ENCODE results near the gene SCGB1D1. TPM values are rescaled to one million over a fixed set of nuclear protein-coding genes. Genes with fewer than 3 reads are reported as not detected.

SCGB1D1 gene
- total RNA-seq, result not detected
- long read RNA-seq, result 0 reads

GRCh38 chr11:62190011-62190410, at the start of gene SCGB1D1:
Gene SCGB1D1 (plus strand): TSS chr11:62190216. CDS start chr11:62190285, 69 bp downstream.
- Histone ChIP-seq H3K4me3 (no peak within 1 kb of the TSS), H3K36me3 (no peaks in the 10 kb centered on the region), H3K27ac (no peak within 1 kb of the TSS), H3K27me3 (no peaks in the 10 kb centered on the region), H3K4me1 (no peaks in the 10 kb centered on the region), H3K9me3 (no peaks in the 10 kb centered on the region)
- DNase-seq, result no peak
- intact Hi-C loops (cut with DNase I), result no loop called here
- WGBS (ENCODE audit: insufficient coverage, low coverage, low lambda C conversion rate, missing lambda C conversion rate), result 52% methylated on average over 2 of the region's 9 CpGs
- TF ChIP-seq CTCF (IDR thresholded peaks at IDR 0.05) (no peak), POLR2A (IDR thresholded peaks at IDR 0.05) (no peak)
- ATAC-seq, result no peak

- Histone ChIP-seq H3K27ac (no peak overlapping the region), H3K4me3 (no peak overlapping the region), H3K36me3 (peaks cover 0 to 7% (median under 1%) of the 10 kb centered on the region in 4 donors), H3K27me3 (no peaks in the 10 kb centered on the region), H3K9me3 (no peaks in the 10 kb centered on the region), H3K4me1 (no peaks in the 10 kb centered on the region)
- 97% methylated on average over 6 of the region's 24 CpGs for WGBS (ENCODE audit: insufficient coverage, low coverage, low lambda C conversion rate, missing lambda C conversion rate)
- ATAC-seq, result no peak
- intact Hi-C loops (cut with DNase I), result no loop called here
- TF ChIP-seq CTCF (IDR thresholded peaks at IDR 0.05) (no peak), POLR2A (IDR thresholded peaks at IDR 0.05) (no peak)
- DNase-seq, result no peak
Measured at GRCh38 chr11:62140304-62141110, 49.5 kb upstream of the SCGB1D1 start.

- 88% methylated on average over 6 of the region's 22 CpGs for WGBS (ENCODE audit: insufficient coverage, low coverage, low lambda C conversion rate, missing lambda C conversion rate)
- no peaks in the 10 kb centered on the region for H3K4me1 ChIP-seq
- ATAC-seq (no peak), DNase-seq (no peak)
- no peak overlapping the region for H3K4me3 ChIP-seq
- no peaks in the 10 kb centered on the region for H3K27me3 ChIP-seq
- peaks cover 0 to 7% (median under 1%) of the 10 kb centered on the region in 4 donors for H3K36me3 ChIP-seq
- H3K9me3 ChIP-seq, result no peaks in the 10 kb centered on the region
- intact Hi-C loops (cut with DNase I), result no loop called here
- TF ChIP-seq POLR2A (IDR thresholded peaks at IDR 0.05) (no peak), CTCF (IDR thresholded peaks at IDR 0.05) (no peak)
- H3K27ac ChIP-seq, result no peak overlapping the region
Measured at GRCh38 chr11:62141111-62142042, 48.6 kb upstream of the SCGB1D1 start.

- TF ChIP-seq CTCF (IDR thresholded peaks at IDR 0.05), result no peak
- no peak for TF ChIP-seq POLR2A (IDR thresholded peaks at IDR 0.05)
- Histone ChIP-seq H3K27me3 (no peaks in the 10 kb centered on the region), H3K4me1 (no peaks in the 10 kb centered on the region), H3K9me3 (no peaks in the 10 kb centered on the region), H3K36me3 (peaks cover 0 to 7% (median under 1%) of the 10 kb centered on the region in 4 donors), H3K27ac (no peak overlapping the region), H3K4me3 (no peak overlapping the region)
- intact Hi-C loops (cut with DNase I), result no loop called here
- WGBS (ENCODE audit: insufficient coverage, low coverage, low lambda C conversion rate, missing lambda C conversion rate), result no CpG with 5 or more reads among the region's 4 CpGs
- ATAC-seq (no peak), DNase-seq (no peak)
Measured at GRCh38 chr11:62142043-62142375, 48.0 kb upstream of the SCGB1D1 start.
